K562 (cell line): Measurements from ENCODE around the gene KPNA4. TPM values are rescaled to one million over a fixed set of nuclear protein-coding genes. Genes with fewer than 3 reads are reported as not detected.

Experiments
- ARHGAP35 ChIP-seq: fragments of 450-650 bp; IDR thresholded peaks from 2 replicates; pipeline ENCODE4 v1.6.1; 2018; ENCODE audit not compliant: partially characterized antibody
- CREB3L1 ChIP-seq: fragments of 450-650 bp; IDR thresholded peaks from 2 replicates; pipeline ENCODE4 v1.6.1; 2014; ENCODE audit warnings: low read depth, mild to moderate bottlenecking, moderate library complexity, borderline replicate concordance
- EHMT2 ChIP-seq: fragments of 450-650 bp; IDR thresholded peaks from 2 replicates; pipeline ENCODE4 v1.6.1; 2018; ENCODE audit warnings: antibody characterized with exemption
- GTF2A2 ChIP-seq: IDR thresholded peaks from 2 replicates; pipeline ENCODE4 v1.6.1; 2016; ENCODE audit warnings: mild to moderate bottlenecking, missing genetic modification characterization, missing compliant biosample characterization
- HNRNPLL ChIP-seq: fragments of 200-400 bp; formaldehyde crosslinking; IDR thresholded peaks from 2 replicates; pipeline ENCODE4 v1.6.1; 2017; ENCODE audit warnings: low read length, low read depth, mild to moderate bottlenecking; ENCODE audit not compliant: poor library complexity, severe bottlenecking
- KAT7 ChIP-seq: sonication (generic); formaldehyde crosslinking; IDR thresholded peaks from 2 replicates; pipeline ENCODE4 v1.8.0; 2022; ENCODE audit warnings: missing genetic modification reagents, mild to moderate bottlenecking, borderline replicate concordance
- KLF6 ChIP-seq: fragments of 250-450 bp; sonication (Bioruptor Pico); IDR thresholded peaks from 2 replicates; pipeline ENCODE4 v1.4.0; 2020; ENCODE audit warnings: mild to moderate bottlenecking, moderate library complexity, borderline replicate concordance
- MTA1 ChIP-seq: fragments of 450-650 bp; IDR thresholded peaks from 2 replicates; pipeline ENCODE4 v1.6.1; 2017; ENCODE audit warnings: borderline replicate concordance
- PHF8 ChIP-seq: fragments of 200-600 bp; sonication (generic); IDR thresholded peaks from 2 replicates; pipeline ENCODE4 v1.6.1; 2012; ENCODE audit warnings: mixed run types, mild to moderate bottlenecking, inconsistent platforms, low read length, moderate library complexity, borderline replicate concordance
- POLR3G ChIP-seq: IDR thresholded peaks from 2 replicates; pipeline ENCODE4 v1.6.1; 2011; ENCODE audit not compliant: insufficient read length, insufficient replicate concordance; ENCODE audit errors: extremely low read depth
- SMARCA4 ChIP-seq: fragments of 450-650 bp; IDR thresholded peaks from 2 replicates; pipeline ENCODE4 v1.6.1; 2016
- UBTF ChIP-seq, 2 experiments: IDR thresholded peaks; 2 replicates each; pipeline ENCODE4 v1.6.1; 2012; ENCODE audit warnings: improper control_type of control experiment in 2 of 2, low read depth in 2 of 2, low read length in 2 of 2, borderline replicate concordance in 1 of 2
- ZBTB12 ChIP-seq: fragments of 250-450 bp; sonication (Bioruptor Pico); IDR thresholded peaks from 2 replicates; pipeline ENCODE4 v1.4.0; 2020
- ZNF316 ChIP-seq: fragments of 450-650 bp; IDR thresholded peaks from 2 replicates; pipeline ENCODE4 v1.6.1; 2016
- ZNF436 ChIP-seq: fragments of 250-450, 450-650 bp; sonication (Bioruptor Pico); formaldehyde crosslinking; IDR thresholded peaks from 2 replicates; pipeline ENCODE4 v1.7.0; 2020; ENCODE audit warnings: mild to moderate bottlenecking
- ZNF740 ChIP-seq, 3 experiments: fragments of 200-800 bp in 1 of 3; sonication (Bioruptor generic) in 1 of 3; sonication (generic) in 1 of 3; formaldehyde crosslinking in 1 of 3; IDR thresholded peaks; 2 replicates each; pipeline versions ENCODE4 v1.6.1 to v1.8.0; 2016 to 2022; ENCODE audit warnings: mild to moderate bottlenecking in 2 of 3, missing compliant biosample characterization in 2 of 3, missing genetic modification characterization in 2 of 3, missing genetic modification reagents in 1 of 3
- polyA plus RNA-seq, 8 experiments: library from polyadenylated mRNA; depleted of rRNA in 4 of 8; stranded (reverse) in 5 of 8; unstranded in 3 of 8; fragments of >200 nt; fragmentation: Nextera tagmentation in 2 of 8; fragmentation: Illumina TruSeq in 1 of 8; extraction: Ambion mirVana in 2 of 8; extraction: Trizol in 1 of 8; gene quantifications; 2 replicates each; pipeline versions ENCODE4 v1.2.1 to v1.2.3, GENCODE V29; 2011 to 2014; ENCODE audit warnings: inconsistent platforms in 1 of 8, missing spikeins in 1 of 8
- total RNA-seq, 7 experiments: library from RNA; depleted of rRNA in 6 of 7; stranded (reverse); fragments of >200 nt in 6 of 7; fragmentation: Illumina TruSeq in 2 of 7; extraction: Trizol in 2 of 7; gene quantifications; 2 replicates each; pipeline versions ENCODE4 v1.2.1 to v1.2.3, GENCODE V29; 2011 to 2021; ENCODE audit warnings: low replicate concordance in 1 of 7
- TF ChIP-seq, protein P1 (sequence below): fragments of 250-450 bp; sonication (Bioruptor Pico); IDR thresholded peaks from 2 replicates; pipeline ENCODE4 v1.6.1; 2021; ENCODE audit warnings: mild to moderate bottlenecking

Gene KPNA4
- total and polyA plus RNA-seq, 9 of the 15 experiments (the other 6 are each of a cell fraction or from before 2014, with no cell fraction given), result 13.9 to 66.6 (median 34.5) TPM

DNA sequence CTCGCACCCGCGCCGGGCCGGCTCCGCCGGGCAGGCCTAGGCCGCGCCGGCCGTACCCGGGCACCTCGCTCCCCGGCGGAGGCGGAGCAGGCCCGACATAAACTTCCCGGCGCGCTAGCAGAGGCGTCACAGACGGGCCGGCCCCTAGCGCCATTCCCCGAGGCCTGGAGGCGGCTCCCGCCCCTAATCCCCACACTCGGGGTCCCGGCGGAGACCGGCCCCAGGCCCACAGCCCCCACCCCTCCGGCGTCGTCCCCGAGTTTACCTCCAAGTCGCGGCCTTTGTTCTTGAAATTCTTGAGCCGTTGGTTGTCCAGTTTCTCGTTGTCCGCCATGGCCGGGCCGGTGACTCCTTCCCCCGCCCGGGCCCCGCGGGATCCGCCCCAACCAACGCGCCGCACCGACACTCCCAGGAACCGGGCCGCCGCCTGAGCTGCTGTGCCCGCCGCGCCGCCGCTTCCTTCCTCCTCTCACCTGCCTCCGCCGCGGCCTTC lies 376 bp downstream of the KPNA4 start (continued):
- TF ChIP-seq ZNF740 (CRISPR knock-in tag; IDR thresholded peaks at IDR 0.05) (peak; percentile 17; the same call in 1 of the 2 replicates), ZNF740 (tag; IDR thresholded peaks at IDR 0.05) (peak in 1 of 2 experiments; percentile 62; a peak in 1 of 4 replicates), SMARCA4 (no peak), ARHGAP35 (no peak), UBTF (IDR thresholded peaks at IDR 0.05; ENCODE audit: borderline replicate concordance in 1 of 2, low read depth in 2 of 2, low read length in 2 of 2) (peak in 1 of 2 experiments; percentile 73; a peak in 1 of 4 replicates), EHMT2 (no peak), KLF6 (CRISPR knock-in tag) (peak; percentile 24; the same call in 1 of the 2 replicates), ZNF316 (no peak), KAT7 (CRISPR knock-in tag) (0 out of 2 replicates have a peak, but pooled peaks have one; percentile 9), HNRNPLL (no peak), PHF8 (peak; percentile 67; the same call in 1 of the 2 replicates), ZBTB12 (0 out of 2 replicates have a peak, but pooled peaks have one; percentile 48), MTA1 (peak; percentile 81), ZNF436 (CRISPR knock-in tag) (no peak), CREB3L1 (no peak), POLR3G (no peak), GTF2A2 (tag) (0 out of 2 replicates have a peak, but pooled peaks have one; percentile 36)
- TF ChIP-seq, protein P1, sequence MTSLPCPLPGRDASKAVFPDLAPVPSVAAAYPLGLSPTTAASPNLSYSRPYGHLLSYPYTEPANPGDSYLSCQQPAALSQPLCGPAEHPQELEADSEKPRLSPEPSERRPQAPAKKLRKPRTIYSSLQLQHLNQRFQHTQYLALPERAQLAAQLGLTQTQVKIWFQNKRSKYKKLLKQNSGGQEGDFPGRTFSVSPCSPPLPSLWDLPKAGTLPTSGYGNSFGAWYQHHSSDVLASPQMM, result no peak
